Thoracic aorta (tissue), 2 donors: Measurements from ENCODE around the gene HINT3. TPM values are rescaled to one million over a fixed set of nuclear protein-coding genes. Genes with fewer than 3 reads are reported as not detected.
A peak's percentile ranks its signal among the peaks of the same experiment; 100 is the strongest.
"Not testable (repeated sequence)": the region's sequence is repeated elsewhere in the genome, so short reads cannot be mapped to it uniquely, and the experiment has no call there.

Experiments used
- ATAC-seq: fragments of 150-250 bp; one replicate; pipeline ENCODE4 v1.8.0; 2017; ENCODE audit warnings: low read depth; ENCODE audit not compliant: insufficient number of reproducible peaks, low FRiP score
- DNase-seq: peaks from one replicate; pipeline ENCODE4 v3.0.0-alpha.2; 2020; ENCODE audit warnings: low spot score
- H3K27ac ChIP-seq, 2 donors: fragments of 200-600 bp; sonication (generic); 1 replicate in 1 of 2; 2 replicates in 1 of 2; pipeline ENCODE4 v1.5.1; 2016; ENCODE audit warnings: mild to moderate bottlenecking in 2 of 2, moderate library complexity in 2 of 2
- H3K27me3 ChIP-seq: fragments of 200-600 bp; sonication (generic); replicated peaks from 2 replicates; pipeline ENCODE4 v1.6.0; 2016; ENCODE audit warnings: mild to moderate bottlenecking; ENCODE audit not compliant: insufficient read depth
- H3K36me3 ChIP-seq: fragments of 200-600 bp; sonication (generic); one replicate; pipeline ENCODE4 v1.5.1; 2016
- H3K4me1 ChIP-seq, 2 donors: fragments of 200-600 bp; sonication (generic); 1 replicate in 1 of 2; 2 replicates in 1 of 2; pipeline versions ENCODE4 v1.5.1 to v1.6.0; 2016; ENCODE audit warnings: low read depth in 2 of 2, mild to moderate bottlenecking in 1 of 2; ENCODE audit not compliant: control insufficient read depth in 1 of 2
- H3K4me3 ChIP-seq: fragments of 200-600 bp; sonication (generic); 2 replicates; pipeline ENCODE4 v1.5.1; 2016; ENCODE audit warnings: mild to moderate bottlenecking
- H3K9me3 ChIP-seq: fragments of 200-600 bp; sonication (generic); 2 replicates; pipeline ENCODE4 v1.5.1; 2016
- CTCF ChIP-seq: fragments of 200-600 bp; sonication (generic); IDR thresholded peaks from one replicate; pipeline ENCODE4 v1.5.1; 2019; ENCODE audit warnings: antibody characterized with exemption
- total RNA-seq, 2 donors: library from RNA; depleted of rRNA; stranded (reverse); fragments of >200 nt; gene quantifications; one replicate each; pipeline versions ENCODE4 v1.1.0 to v1.2.3, GENCODE V29; 2016

The HINT3 gene
- total RNA-seq, 2 donors from 2014 or later, result 18.4 to 23.1 TPM

GRCh38 chr6:125970760-125971159 is 14.2 kb downstream of the HINT3 start:
- H3K27ac ChIP-seq, result no peak overlapping the region
- H3K27me3 ChIP-seq, result no peaks in the 10 kb centered on the region
- H3K9me3 ChIP-seq, result no peaks in the 10 kb centered on the region
- no peak for TF ChIP-seq CTCF
- peaks cover 5% of the 10 kb centered on the region for H3K36me3 ChIP-seq
- no peak for ATAC-seq
- no peaks in the 10 kb centered on the region for H3K4me1 ChIP-seq
- no peak overlapping the region for H3K4me3 ChIP-seq
- no peak for DNase-seq

GRCh38 chr6:125972478-125972877 is 15.9 kb downstream of the HINT3 start:
- not testable (repeated sequence) for H3K36me3 ChIP-seq, ATAC-seq, H3K4me1 ChIP-seq, H3K27me3 ChIP-seq, DNase-seq, H3K27ac ChIP-seq, H3K4me3 ChIP-seq, H3K9me3 ChIP-seq

GRCh38 chr6:125974214-125974866 is 17.8 kb downstream of the HINT3 start:
- Histone ChIP-seq H3K4me1 (no peaks in the 10 kb centered on the region), H3K4me3 (no peak overlapping the region), H3K27me3 (no peaks in the 10 kb centered on the region), H3K36me3 (peaks cover 6% of the 10 kb centered on the region), H3K9me3 (no peaks in the 10 kb centered on the region), H3K27ac (no peak overlapping the region)
- peak; percentile 45 for TF ChIP-seq CTCF
- ATAC-seq, result no peak
- DNase-seq, result no peak

GRCh38 chr6:125979101-125979500 is 22.5 kb downstream of the HINT3 start:
- DNase-seq (no peak), ATAC-seq (no peak)
- TF ChIP-seq CTCF, result no peak
- no peaks in the 10 kb centered on the region for H3K27me3 ChIP-seq
- no peak overlapping the region for H3K4me3 ChIP-seq
- H3K9me3 ChIP-seq, result no peaks in the 10 kb centered on the region
- H3K4me1 ChIP-seq, result no peaks in the 10 kb centered on the region
- H3K27ac ChIP-seq, result no peak overlapping the region
- H3K36me3 ChIP-seq, result peaks cover 6% of the 10 kb centered on the region

GRCh38 chr6:125981571-125982185 is 25.1 kb downstream of the HINT3 start:
- DNase-seq (no peak), ATAC-seq (no peak)
- TF ChIP-seq CTCF, result no peak
- no peaks in the 10 kb centered on the region for H3K9me3 ChIP-seq
- no peaks in the 10 kb centered on the region for H3K27me3 ChIP-seq
- H3K27ac ChIP-seq, result no peak overlapping the region
- peaks cover 6 to 8% of the 10 kb centered on the region in 2 donors for H3K4me1 ChIP-seq
- H3K4me3 ChIP-seq, result no peak overlapping the region
- no peaks in the 10 kb centered on the region for H3K36me3 ChIP-seq
